ENCODE results near the gene ICOSLG.
"Not testable (repeated sequence)": the region's sequence is repeated elsewhere in the genome, so short reads cannot be mapped to it uniquely, and the experiment has no call there.

ICOSLG gene

GRCh38 chr21:44207860-44208646, 32.7 kb downstream of the ICOSLG start:
- H3K36me3 ChIP-seq (ENCODE audit: control insufficient read depth in 1 of 2, insufficient read depth in 2 of 2, low read depth in 1 of 2, low read length in 2 of 2); H3K27ac ChIP-seq (ENCODE audit: low read length, poor library complexity, severe bottlenecking); H2BK120ac ChIP-seq (ENCODE audit: low read depth, low read length); H3K18ac ChIP-seq (ENCODE audit: low read depth in 1 of 2, low read length in 2 of 2); H3K4me1 ChIP-seq (ENCODE audit: control insufficient read depth, insufficient read depth, low read depth, low read length); H4K8ac ChIP-seq (ENCODE audit: low read length); H2AFZ ChIP-seq (ENCODE audit: low read depth, low read length); H3K4ac ChIP-seq (ENCODE audit: low read depth in 1 of 2, low read length in 2 of 2); H3K14ac ChIP-seq (ENCODE audit: low read length in 2 of 2); H3K79me1 ChIP-seq (replicated peaks; ENCODE audit: low read length, poor library complexity, severe bottlenecking); H3K27me3 ChIP-seq (ENCODE audit: control insufficient read depth in 1 of 2, insufficient read depth in 1 of 2, low read length in 2 of 2); H3K9me3 ChIP-seq (ENCODE audit: control insufficient read depth, low read length); H2BK5ac ChIP-seq (ENCODE audit: low read depth, low read length, poor library complexity, severe bottlenecking); H2AK5ac ChIP-seq (ENCODE audit: low read length, severe bottlenecking); H3K4me2 ChIP-seq (ENCODE audit: low read length, poor library complexity, severe bottlenecking); H3K9ac ChIP-seq (ENCODE audit: low read length); H3K4me3 ChIP-seq (ENCODE audit: insufficient read depth in 1 of 2, low read depth in 1 of 2, low read length in 2 of 2); H3K23ac ChIP-seq (ENCODE audit: low read length in 2 of 2): not testable (repeated sequence)
- peak overlapping the region; percentile 48 for H2BK15ac ChIP-seq (ENCODE audit: low read depth, poor library complexity, severe bottlenecking)
- WGBS: no CpG with 5 or more reads among the region's 15 CpGs
- peak overlapping the region; percentile 39 for H4K91ac ChIP-seq (ENCODE audit: low read length)
- H2BK12ac ChIP-seq (ENCODE audit: low read length in 2 of 2): peak overlapping the region in 1 of 2 experiments; percentile 29
- DNase-seq: peak; percentile 26

DNA sequence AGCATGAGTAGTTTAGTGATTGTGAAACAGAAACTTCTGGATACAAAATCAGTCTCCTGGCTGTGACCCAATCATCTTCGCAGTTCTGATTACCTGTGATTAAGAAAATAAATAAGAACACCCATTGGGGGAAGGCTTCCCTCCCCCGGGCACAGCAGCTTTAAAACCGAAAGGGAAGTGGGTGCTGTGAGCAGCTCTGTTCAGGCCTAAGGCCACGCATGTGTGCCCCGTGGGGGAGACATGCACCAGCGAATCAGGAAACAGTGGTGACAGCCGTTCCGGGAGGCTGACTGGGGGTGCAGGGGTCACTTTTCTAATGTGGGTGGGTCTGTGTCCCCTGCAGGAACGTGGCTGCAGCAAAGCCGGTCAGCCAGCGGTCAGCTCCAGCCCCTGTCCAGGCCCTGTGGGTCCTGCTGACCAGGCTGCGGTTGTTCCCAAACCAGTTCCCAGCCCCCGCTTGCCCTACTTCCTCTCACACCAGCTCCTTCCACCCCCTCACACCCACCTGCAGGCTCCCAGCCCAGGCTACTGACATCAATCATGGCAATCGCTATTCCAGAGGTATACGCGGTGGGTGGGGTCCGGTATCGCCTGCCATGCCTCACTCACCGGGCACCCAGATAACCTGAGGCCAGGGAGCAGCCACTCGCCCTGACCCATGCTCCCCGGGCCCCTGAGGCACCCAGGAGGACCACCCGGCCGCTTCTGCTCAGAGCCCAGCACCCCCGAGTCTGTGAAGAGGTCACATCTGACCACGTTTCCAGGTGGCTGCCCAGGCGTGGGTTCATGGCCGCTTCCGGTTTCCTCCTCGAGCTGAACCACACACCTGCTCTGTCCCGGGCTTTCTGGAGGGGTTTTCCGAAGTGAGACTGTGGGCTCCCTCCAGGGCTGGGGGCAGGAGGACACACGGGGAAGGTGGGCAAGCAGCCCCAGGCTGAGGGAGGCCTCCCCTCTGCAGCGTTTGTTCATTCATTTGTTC, 33.8 kb downstream of the ICOSLG start:
- not testable (repeated sequence) for H3K4ac ChIP-seq (ENCODE audit: low read depth in 1 of 2, low read length in 2 of 2); H3K9me3 ChIP-seq (ENCODE audit: control insufficient read depth, low read length); H2AK5ac ChIP-seq (ENCODE audit: low read length, severe bottlenecking); H2BK12ac ChIP-seq (ENCODE audit: low read length in 2 of 2); H3K4me2 ChIP-seq (ENCODE audit: low read length, poor library complexity, severe bottlenecking); H3K4me1 ChIP-seq (ENCODE audit: control insufficient read depth, insufficient read depth, low read depth, low read length); H2BK120ac ChIP-seq (ENCODE audit: low read depth, low read length); H3K79me1 ChIP-seq (replicated peaks; ENCODE audit: low read length, poor library complexity, severe bottlenecking); H3K27me3 ChIP-seq (ENCODE audit: control insufficient read depth in 1 of 2, insufficient read depth in 1 of 2, low read length in 2 of 2); H3K9ac ChIP-seq (ENCODE audit: low read length); H3K36me3 ChIP-seq (ENCODE audit: control insufficient read depth in 1 of 2, insufficient read depth in 2 of 2, low read depth in 1 of 2, low read length in 2 of 2); H3K23ac ChIP-seq (ENCODE audit: low read length in 2 of 2); H3K14ac ChIP-seq (ENCODE audit: low read length in 2 of 2); H2AFZ ChIP-seq (ENCODE audit: low read depth, low read length); H3K18ac ChIP-seq (ENCODE audit: low read depth in 1 of 2, low read length in 2 of 2); DNase-seq; H2BK5ac ChIP-seq (ENCODE audit: low read depth, low read length, poor library complexity, severe bottlenecking); H4K8ac ChIP-seq (ENCODE audit: low read length); H4K91ac ChIP-seq (ENCODE audit: low read length); H2BK15ac ChIP-seq (ENCODE audit: low read depth, poor library complexity, severe bottlenecking); H3K27ac ChIP-seq (ENCODE audit: low read length, poor library complexity, severe bottlenecking); H3K4me3 ChIP-seq (ENCODE audit: insufficient read depth in 1 of 2, low read depth in 1 of 2, low read length in 2 of 2)
- no CpG with 5 or more reads among the region's 33 CpGs for WGBS

DNA sequence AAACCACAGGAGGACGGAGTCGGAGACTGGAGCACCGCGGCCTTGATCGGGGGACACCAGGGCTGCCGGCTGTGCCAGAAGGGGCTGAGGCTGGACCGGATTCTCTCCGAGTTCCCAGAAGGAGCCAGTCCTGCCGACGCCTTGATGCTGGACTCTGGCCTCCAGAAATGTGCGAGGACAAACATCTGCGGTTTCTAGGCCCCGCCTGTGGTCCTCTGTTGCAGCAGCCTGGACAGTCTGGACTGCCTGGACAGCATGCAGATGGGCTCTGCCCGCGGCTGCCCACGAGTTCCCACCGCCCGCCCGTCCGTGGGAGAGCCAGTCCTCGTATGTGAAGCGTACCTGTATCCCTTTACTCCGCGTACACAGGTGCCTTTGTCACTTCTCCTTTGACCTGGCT, 34.6 kb downstream of the ICOSLG start:
- not testable (repeated sequence) for H3K18ac ChIP-seq (ENCODE audit: low read depth in 1 of 2, low read length in 2 of 2); H3K27me3 ChIP-seq (ENCODE audit: control insufficient read depth in 1 of 2, insufficient read depth in 1 of 2, low read length in 2 of 2); H2BK12ac ChIP-seq (ENCODE audit: low read length in 2 of 2); H3K4ac ChIP-seq (ENCODE audit: low read depth in 1 of 2, low read length in 2 of 2); H2BK5ac ChIP-seq (ENCODE audit: low read depth, low read length, poor library complexity, severe bottlenecking); H3K9me3 ChIP-seq (ENCODE audit: control insufficient read depth, low read length); H3K4me1 ChIP-seq (ENCODE audit: control insufficient read depth, insufficient read depth, low read depth, low read length); H4K91ac ChIP-seq (ENCODE audit: low read length); H2AFZ ChIP-seq (ENCODE audit: low read depth, low read length); H3K79me1 ChIP-seq (replicated peaks; ENCODE audit: low read length, poor library complexity, severe bottlenecking); H3K14ac ChIP-seq (ENCODE audit: low read length in 2 of 2); H3K9ac ChIP-seq (ENCODE audit: low read length); H3K23ac ChIP-seq (ENCODE audit: low read length in 2 of 2); H2AK5ac ChIP-seq (ENCODE audit: low read length, severe bottlenecking); H3K27ac ChIP-seq (ENCODE audit: low read length, poor library complexity, severe bottlenecking); H3K4me3 ChIP-seq (ENCODE audit: insufficient read depth in 1 of 2, low read depth in 1 of 2, low read length in 2 of 2); H2BK15ac ChIP-seq (ENCODE audit: low read depth, poor library complexity, severe bottlenecking); H3K4me2 ChIP-seq (ENCODE audit: low read length, poor library complexity, severe bottlenecking); H3K36me3 ChIP-seq (ENCODE audit: control insufficient read depth in 1 of 2, insufficient read depth in 2 of 2, low read depth in 1 of 2, low read length in 2 of 2); H2BK120ac ChIP-seq (ENCODE audit: low read depth, low read length); H4K8ac ChIP-seq (ENCODE audit: low read length); DNase-seq
- WGBS: no CpG with 5 or more reads among the region's 24 CpGs
